Neural cell (in vitro differentiated cells): ENCODE results near the gene ANKRD30B.
"Not testable (repeated sequence)": the region's sequence is repeated elsewhere in the genome, so short reads cannot be mapped to it uniquely, and the experiment has no call there.

Experiments
- CTCF ChIP-seq: fragments of 450-650 bp; IDR thresholded peaks from 2 replicates; pipeline ENCODE4 v1.5.1; 2014; ENCODE audit warnings: antibody characterized with exemption, mild to moderate bottlenecking, moderate library complexity; ENCODE audit not compliant: poor library complexity, severe bottlenecking
- EP300 ChIP-seq: fragments of 450-650 bp; conservative IDR thresholded peaks from 2 replicates; pipeline ENCODE4 v1.6.1; 2014; ENCODE audit warnings: antibody characterized with exemption, mild to moderate bottlenecking, moderate library complexity; ENCODE audit not compliant: poor library complexity, severe bottlenecking
- MXI1 ChIP-seq: fragments of 450-650 bp; conservative IDR thresholded peaks from 2 replicates; pipeline ENCODE4 v1.6.1; 2014; ENCODE audit warnings: antibody characterized with exemption, mild to moderate bottlenecking; ENCODE audit not compliant: poor library complexity, severe bottlenecking
- POLR2AphosphoS5 ChIP-seq: IDR thresholded peaks from 2 replicates; pipeline ENCODE4 v1.6.1; 2012

DNA sequence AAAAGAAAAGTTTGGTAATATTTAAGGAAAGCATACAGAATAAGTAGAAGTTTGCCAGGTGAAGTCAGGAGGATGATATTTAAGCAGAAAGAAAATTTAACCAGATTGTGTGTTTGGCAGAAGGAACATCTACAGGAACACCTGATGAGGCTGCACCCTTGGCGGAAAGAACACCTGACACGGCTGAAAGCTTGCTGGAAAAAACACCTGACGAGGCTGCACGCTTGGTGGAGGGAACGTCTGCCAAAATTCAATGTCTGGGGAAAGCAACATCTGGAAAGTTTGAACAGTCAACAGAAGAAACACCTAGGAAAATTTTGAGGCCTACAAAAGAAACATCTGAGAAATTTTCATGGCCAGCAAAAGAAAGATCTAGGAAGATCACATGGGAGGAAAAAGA, 15.6 kb downstream of the ANKRD30B start:
- not testable (repeated sequence) for TF ChIP-seq CTCF, MXI1, EP300, POLR2AphosphoS5
